G401.6 (cell line): ENCODE data around the gene DRD4.

Experiments used
- FAIRE-seq: peaks from 2 replicates; lab custom pipeline; 2012; peaks lifted over from hg19 to GRCh38; lab: Jason Lieb, UNC

Gene DRD4

DNA sequence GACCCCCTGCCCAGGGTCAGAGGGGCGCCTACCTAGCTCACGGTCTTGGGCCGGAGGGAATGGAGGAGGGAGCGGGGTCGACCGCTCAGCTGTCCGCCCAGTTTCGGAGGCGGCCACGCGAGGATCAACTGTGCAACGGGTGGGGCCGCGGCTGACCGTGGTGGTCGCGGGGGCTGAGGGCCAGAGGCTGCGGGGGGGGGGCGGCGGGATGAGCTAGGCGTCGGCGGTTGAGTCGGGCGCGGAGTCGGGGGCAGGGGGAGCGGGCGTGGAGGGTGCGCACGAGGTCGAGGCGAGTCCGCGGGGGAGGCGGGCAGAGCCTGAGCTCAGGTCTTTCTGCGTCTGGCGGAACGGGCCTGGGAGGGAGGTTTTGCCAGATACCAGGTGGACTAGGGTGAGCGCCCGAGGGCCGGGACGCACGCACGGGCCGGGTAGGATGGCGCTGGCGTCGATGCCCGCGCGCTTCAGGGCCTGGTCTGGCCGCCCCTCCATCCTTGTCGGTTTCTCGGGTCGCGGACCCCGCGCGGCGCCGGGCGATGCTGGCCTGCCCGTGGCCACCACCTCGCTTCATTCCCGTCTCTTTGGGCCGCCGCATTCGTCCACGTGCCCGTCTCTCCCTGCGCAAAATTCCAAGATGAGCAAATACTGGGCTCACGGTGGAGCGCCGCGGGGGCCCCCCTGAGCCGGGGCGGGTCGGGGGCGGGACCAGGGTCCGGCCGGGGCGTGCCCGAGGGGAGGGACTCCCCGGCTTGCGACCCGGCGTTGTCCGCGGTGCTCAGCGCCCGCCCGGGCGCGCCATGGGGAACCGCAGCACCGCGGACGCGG is at the start of gene DRD4:
Gene DRD4, plus strand, starts transcription at position 759 of the 822 bp plus-strand sequence. Its CDS starts 36 bp downstream, at position 795.
- no peak for FAIRE-seq

GRCh38 chr11:587546-587945 is 49.5 kb upstream of the DRD4 start:
- no peak for FAIRE-seq

DNA sequence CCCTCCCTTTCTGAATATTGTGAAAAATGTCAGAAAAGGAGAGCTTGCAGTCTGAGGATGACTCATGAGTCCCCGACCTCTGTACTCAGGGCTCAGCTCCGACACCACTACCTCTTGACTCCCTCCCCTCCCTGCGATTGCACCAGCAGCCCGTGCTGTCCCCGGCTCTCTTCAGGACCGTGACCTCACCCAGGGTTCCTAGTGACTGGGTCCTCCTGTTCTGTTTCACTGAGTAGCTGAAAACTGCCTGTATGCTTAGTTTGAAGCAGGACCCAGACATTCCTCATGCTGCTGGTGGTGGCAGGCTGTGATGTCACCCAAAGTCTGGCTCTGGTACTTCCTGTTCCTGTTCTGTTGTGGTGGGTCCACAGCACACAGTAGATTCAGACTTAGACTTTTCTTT is 49.1 kb upstream of the DRD4 start:
- FAIRE-seq = no peak

DNA sequence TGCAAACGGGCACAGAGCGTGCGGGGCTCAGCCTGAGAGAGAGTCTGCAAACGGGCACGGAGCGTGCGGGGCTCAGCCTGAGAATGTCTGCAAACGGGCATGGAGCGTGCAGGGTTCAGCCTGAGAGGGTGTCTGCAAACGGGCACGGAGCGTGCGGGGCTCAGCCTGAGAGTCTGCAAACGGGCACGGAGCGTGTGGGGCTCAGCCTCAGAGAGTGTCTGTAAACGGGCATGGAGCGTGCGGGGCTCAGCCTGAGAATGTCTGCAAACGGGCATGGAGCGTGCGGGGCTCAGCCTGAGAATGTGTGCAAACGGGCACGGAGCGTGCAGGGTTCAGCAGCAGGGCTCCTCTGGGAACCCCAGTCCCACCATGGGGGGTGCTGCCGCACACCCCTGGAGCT is 47.3 kb upstream of the DRD4 start:
- FAIRE-seq = no peak

GRCh38 chr11:590997-591396 is 46.1 kb upstream of the DRD4 start:
- FAIRE-seq = no peak

- FAIRE-seq = no peak
Observed at GRCh38 chr11:592501-592900, 44.6 kb upstream of the DRD4 start.

DNA sequence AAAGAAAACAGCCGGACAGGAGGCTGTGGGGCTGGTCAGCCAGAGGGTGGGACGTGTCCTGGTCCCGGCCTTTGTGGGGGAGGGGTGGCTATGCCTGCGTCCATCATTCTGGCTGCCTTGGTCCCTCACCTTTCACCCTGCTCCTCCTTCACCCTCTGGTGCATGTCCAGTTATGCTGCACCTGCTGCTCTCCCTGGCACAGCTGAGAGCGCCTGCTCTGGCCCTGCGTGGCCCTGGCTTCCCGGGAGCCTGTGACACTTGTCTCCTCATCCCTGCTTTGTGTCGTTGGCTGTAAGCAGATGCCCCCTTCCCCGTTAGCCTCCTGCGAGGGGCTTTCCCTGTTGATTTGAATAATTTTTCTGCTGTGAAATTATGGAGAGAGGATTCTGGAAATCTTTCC is 44.2 kb upstream of the DRD4 start:
- no peak for FAIRE-seq

GRCh38 chr11:593347-593746 is 43.7 kb upstream of the DRD4 start:
- FAIRE-seq = no peak

DNA sequence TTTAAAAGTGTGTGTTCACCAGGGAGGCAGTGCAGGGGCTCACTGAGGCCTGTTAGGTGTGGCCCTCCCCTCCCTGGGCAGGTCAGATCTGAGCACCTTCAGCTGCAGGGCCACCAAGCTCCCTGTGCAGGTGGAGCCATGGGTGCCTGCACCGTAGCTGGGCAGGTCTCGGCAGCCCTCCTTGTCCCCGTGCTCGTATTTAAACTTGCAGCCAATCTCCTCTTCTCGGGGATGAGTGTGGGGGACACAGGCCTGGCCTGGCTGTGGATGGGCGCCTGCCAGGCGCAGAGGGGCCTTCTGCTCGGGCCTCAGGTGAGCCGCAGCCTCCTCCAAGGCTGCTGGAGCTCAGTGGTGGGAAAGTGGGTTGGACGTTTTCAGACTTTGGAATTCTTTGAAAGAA is 41.7 kb upstream of the DRD4 start:
- FAIRE-seq = no peak

GRCh38 chr11:596374-596773 is 40.7 kb upstream of the DRD4 start:
- FAIRE-seq = no peak

DNA sequence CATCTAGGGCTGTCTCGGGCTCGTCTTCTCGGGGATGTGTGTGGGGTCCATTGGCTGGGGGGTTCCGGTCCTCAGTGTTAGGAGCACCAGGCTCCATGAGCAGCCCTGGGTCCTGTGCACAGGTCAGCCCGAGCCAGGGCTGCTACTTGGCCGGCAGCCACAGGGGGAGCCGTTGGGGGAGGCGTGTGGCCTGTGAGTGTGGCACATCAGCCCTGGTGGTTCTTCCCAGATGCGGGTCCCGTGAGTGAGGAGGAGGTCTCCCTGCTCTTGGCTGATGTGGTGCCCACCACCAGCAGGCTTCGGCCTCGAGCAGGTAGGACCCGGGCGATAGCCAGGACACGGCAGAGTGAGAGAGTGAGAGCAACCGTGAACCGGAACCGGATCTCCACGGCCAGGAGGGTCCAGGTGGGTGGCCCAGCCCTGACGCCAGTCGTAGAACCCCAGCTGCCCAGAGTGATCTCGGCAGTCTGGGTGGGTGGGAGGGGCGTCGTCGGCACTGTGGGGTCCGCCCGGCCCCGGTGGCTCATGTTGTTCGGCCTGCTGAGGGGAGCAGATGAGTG is 39.8 kb upstream of the DRD4 start:
- no peak for FAIRE-seq

- FAIRE-seq = no peak
Observed at GRCh38 chr11:598005-598680, 38.9 kb upstream of the DRD4 start.

- no peak for FAIRE-seq
Observed at GRCh38 chr11:601573-602245, 35.4 kb upstream of the DRD4 start.

- no peak for FAIRE-seq
Observed at GRCh38 chr11:603154-603553, 33.9 kb upstream of the DRD4 start.

GRCh38 chr11:605286-606129 is 31.6 kb upstream of the DRD4 start:
- no peak for FAIRE-seq

DNA sequence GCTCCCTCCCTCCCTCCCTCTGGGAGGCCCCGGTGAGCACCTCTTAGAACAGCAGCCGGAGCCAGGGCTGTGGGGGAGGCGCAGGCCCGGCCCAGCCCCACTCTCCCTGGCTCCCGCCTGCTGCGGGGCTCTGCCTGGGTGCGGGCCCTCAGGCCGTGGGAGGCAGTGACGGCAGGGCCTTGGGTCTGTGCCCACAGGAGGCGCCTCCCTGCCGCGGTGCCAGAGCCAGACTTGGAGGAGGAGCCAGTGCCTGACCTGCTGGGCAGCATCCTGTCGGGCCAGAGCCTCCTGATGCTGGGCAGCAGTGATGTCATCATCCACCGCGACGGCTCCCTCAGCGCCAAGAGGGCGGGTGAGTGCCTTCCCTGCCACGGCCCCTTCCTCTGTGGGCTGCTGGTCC is 30.8 kb upstream of the DRD4 start:
- FAIRE-seq = no peak

DNA sequence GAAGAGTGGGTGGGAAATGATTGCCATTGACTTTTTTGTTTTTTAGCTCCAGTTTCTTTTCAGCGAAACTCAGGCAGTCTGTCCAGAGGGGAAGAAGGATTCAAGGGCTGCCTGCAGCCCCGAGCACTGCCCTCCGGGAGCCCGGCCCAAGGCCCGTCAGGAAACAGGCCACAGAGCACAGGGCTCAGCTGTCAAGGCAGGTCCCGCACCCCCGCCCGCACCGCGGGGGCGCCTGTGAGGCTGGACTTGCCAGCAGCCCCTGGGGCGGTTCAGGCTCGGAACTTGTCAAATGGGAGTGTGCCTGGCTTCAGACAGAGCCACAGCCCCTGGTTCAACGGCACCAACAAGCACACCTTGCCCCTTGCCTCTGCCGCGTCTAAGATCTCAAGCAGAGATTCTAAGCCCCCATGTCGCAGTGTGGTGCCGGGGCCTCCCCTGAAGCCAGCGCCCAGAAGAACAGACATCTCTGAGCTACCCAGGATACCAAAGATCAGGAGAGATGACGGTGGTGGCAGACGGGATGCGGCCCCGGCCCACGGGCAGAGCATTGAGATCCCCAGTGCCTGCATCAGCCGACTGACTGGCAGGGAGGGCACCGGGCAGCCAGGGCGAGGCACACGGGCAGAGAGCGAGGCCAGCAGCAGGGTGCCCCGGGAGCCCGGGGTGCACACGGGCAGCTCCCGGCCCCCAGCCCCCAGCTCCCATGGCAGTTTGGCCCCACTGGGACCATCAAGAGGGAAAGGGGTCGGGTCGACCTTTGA is 29.9 kb upstream of the DRD4 start:
- FAIRE-seq = no peak

DNA sequence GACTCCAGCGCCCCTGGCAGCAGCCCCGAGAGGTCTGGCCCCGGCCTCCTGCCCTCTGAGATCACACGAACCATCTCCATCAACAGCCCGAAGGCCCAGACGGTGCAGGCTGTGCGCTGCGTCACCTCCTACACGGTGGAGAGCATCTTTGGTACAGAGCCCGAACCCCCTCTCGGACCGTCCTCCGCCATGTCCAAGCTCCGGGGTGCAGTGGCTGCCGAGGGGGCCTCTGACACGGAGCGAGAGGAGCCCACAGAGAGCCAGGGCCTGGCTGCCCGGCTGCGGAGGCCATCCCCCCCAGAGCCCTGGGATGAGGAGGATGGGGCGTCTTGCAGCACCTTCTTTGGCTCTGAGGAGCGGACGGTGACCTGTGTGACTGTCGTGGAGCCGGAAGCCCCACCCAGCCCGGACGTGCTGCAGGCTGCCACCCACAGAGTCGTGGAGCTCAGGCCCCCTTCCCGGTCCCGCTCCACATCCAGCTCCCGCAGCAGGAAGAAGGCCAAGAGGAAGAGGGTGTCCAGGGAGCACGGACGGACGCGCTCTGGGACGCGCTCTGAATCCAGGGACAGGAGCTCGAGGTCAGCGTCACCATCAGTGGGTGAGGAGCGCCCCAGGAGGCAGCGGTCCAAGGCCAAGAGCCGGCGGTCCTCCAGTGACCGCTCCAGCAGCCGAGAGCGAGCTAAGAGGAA is 29.0 kb upstream of the DRD4 start:
- FAIRE-seq = no peak

- no peak for FAIRE-seq
Observed at GRCh38 chr11:608791-609251, 28.2 kb upstream of the DRD4 start.

GRCh38 chr11:609341-609811 is 27.7 kb upstream of the DRD4 start:
- FAIRE-seq = no peak
